Measurements from ENCODE around the gene ARHGAP26. TPM values are rescaled to one million over a fixed set of nuclear protein-coding genes. Genes with fewer than 3 reads are reported as not detected.

Gene ARHGAP26
- total RNA-seq, 1 donor from 2014 or later: 71.6 TPM

- ATAC-seq (no peak), DNase-seq (ENCODE audit: low spot score) (no peak)
- intact Hi-C loops (cut with DNase I): no loop called here
These were observed 388.9 kb downstream of the ARHGAP26 start for GRCh38 chr5:143159031-143159430.

- intact Hi-C loops (cut with DNase I): no loop called here
- no peak for DNase-seq (ENCODE audit: low spot score)
- ATAC-seq: peak; percentile 86
These were observed 391.8 kb downstream of the ARHGAP26 start for GRCh38 chr5:143161885-143162540.

GRCh38 chr5:143162810-143163209 lies 392.6 kb downstream of the ARHGAP26 start:
- no peak for ATAC-seq
- intact Hi-C loops (cut with DNase I): no loop called here
- no peak for DNase-seq (ENCODE audit: low spot score)

GRCh38 chr5:143164557-143164956 lies 394.4 kb downstream of the ARHGAP26 start:
- no peak for ATAC-seq
- intact Hi-C loops (cut with DNase I): no loop called here
- DNase-seq (ENCODE audit: low spot score): no peak

- no peak for ATAC-seq
- DNase-seq (ENCODE audit: low spot score): no peak
These were observed 395.1 kb downstream of the ARHGAP26 start for GRCh38 chr5:143165049-143165880.

GRCh38 chr5:143166090-143166489 lies 395.9 kb downstream of the ARHGAP26 start:
- DNase-seq (ENCODE audit: low spot score) (no peak), ATAC-seq (no peak)
- intact Hi-C loops (cut with DNase I): no loop called here

More at GRCh38 chr5:143165049-143165880, 395.1 kb downstream of the ARHGAP26 start:
- intact Hi-C loops (cut with DNase I): no loop called here

- intact Hi-C loops (cut with DNase I): no loop called here
- ATAC-seq: no peak
- DNase-seq (ENCODE audit: low spot score): no peak
These were observed 396.7 kb downstream of the ARHGAP26 start for GRCh38 chr5:143166661-143167420.

GRCh38 chr5:143168171-143168741 lies 398.1 kb downstream of the ARHGAP26 start:
- DNase-seq (ENCODE audit: low spot score) (no peak), ATAC-seq (peak; percentile 62)
- intact Hi-C loops (cut with DNase I): no loop called here

- intact Hi-C loops (cut with DNase I): no loop called here
- ATAC-seq: no peak
- no peak for DNase-seq (ENCODE audit: low spot score)
These were observed 399.0 kb downstream of the ARHGAP26 start for GRCh38 chr5:143168921-143169810.

GRCh38 chr5:143170104-143170503 lies 399.9 kb downstream of the ARHGAP26 start:
- intact Hi-C loops (cut with DNase I): no loop called here
- DNase-seq (ENCODE audit: low spot score): no peak
- no peak for ATAC-seq

GRCh38 chr5:143170977-143171376 lies 400.8 kb downstream of the ARHGAP26 start:
- DNase-seq (ENCODE audit: low spot score) (no peak), ATAC-seq (no peak)
- intact Hi-C loops (cut with DNase I): no loop called here

- DNase-seq (ENCODE audit: low spot score): no peak
These were observed 402.6 kb downstream of the ARHGAP26 start for GRCh38 chr5:143172739-143173138.

GRCh38 chr5:143173139-143173889 lies 403.1 kb downstream of the ARHGAP26 start:
- no peak for ATAC-seq
- intact Hi-C loops (cut with DNase I): no loop called here

More at GRCh38 chr5:143172739-143173138, 402.6 kb downstream of the ARHGAP26 start:
- intact Hi-C loops (cut with DNase I): no loop called here
- no peak for ATAC-seq

GRCh38 chr5:143174714-143175398 lies 404.7 kb downstream of the ARHGAP26 start:
- no peak for DNase-seq (ENCODE audit: low spot score)
- intact Hi-C loops (cut with DNase I): no loop called here
- ATAC-seq: no peak

More at GRCh38 chr5:143173139-143173889, 403.1 kb downstream of the ARHGAP26 start:
- DNase-seq (ENCODE audit: low spot score): no peak

GRCh38 chr5:143176048-143176447 lies 405.9 kb downstream of the ARHGAP26 start:
- intact Hi-C loops (cut with DNase I): no loop called here

GRCh38 chr5:143177263-143177983 lies 407.2 kb downstream of the ARHGAP26 start:
- intact Hi-C loops (cut with DNase I): no loop called here
- DNase-seq (ENCODE audit: low spot score) (no peak), ATAC-seq (no peak)

More at GRCh38 chr5:143176048-143176447, 405.9 kb downstream of the ARHGAP26 start:
- no peak for ATAC-seq
- DNase-seq (ENCODE audit: low spot score): no peak
